H1 (cell line): ENCODE measurements around the gene CPTP. TPM values are rescaled to one million over a fixed set of nuclear protein-coding genes. Genes with fewer than 3 reads are reported as not detected.
A peak's percentile ranks its signal among the peaks of the same experiment; 100 is the strongest.

Experiments used
- CTCF ChIA-PET: fragments of 300-600 bp; sonication (Branson Sonifier 250); formaldehyde crosslinking; loops from one replicate; lab custom pipeline; 2021; ENCODE audit not compliant: partially characterized antibody; lab: Charles Lee
- POLR2A ChIA-PET: fragments of 300-600 bp; sonication (Branson Sonifier 250); formaldehyde crosslinking; loops from one replicate; lab custom pipeline; 2021; ENCODE audit warnings: inconsistent platforms; ENCODE audit not compliant: partially characterized antibody; lab: Charles Lee
- DNase-seq, 2 experiments: peaks; one replicate each; pipeline versions ENCODE4 v3.0.0 to v3.0.0-alpha.2; 2010 to 2022; ENCODE audit warnings: low spot score in 2 of 2, low read depth in 1 of 2, mixed read lengths in 1 of 2
- FAIRE-seq: peaks from 2 replicates; lab custom pipeline; 2011; peaks lifted over from hg19 to GRCh38; lab: Jason Lieb, UNC
- H2AFZ ChIP-seq: 2 replicates; pipeline ENCODE4 v1.8.1; 2012; ENCODE audit warnings: low read length, inconsistent platforms
- H2AK5ac ChIP-seq: 2 replicates; pipeline ENCODE4 v1.6.1; 2013; ENCODE audit warnings: low read depth, low read length
- H2BK120ac ChIP-seq: replicated peaks from 2 replicates; pipeline ENCODE3; 2013; ENCODE audit warnings: low read depth, low read length, inconsistent platforms
- H2BK12ac ChIP-seq: 2 replicates; pipeline ENCODE4 v1.6.1; 2013; ENCODE audit warnings: low read depth, low read length
- H2BK15ac ChIP-seq: 2 replicates; pipeline ENCODE4 v1.6.1; 2013; ENCODE audit warnings: low read length
- H2BK20ac ChIP-seq: 2 replicates; pipeline ENCODE4 v1.6.1; 2013; ENCODE audit warnings: low read length
- H2BK5ac ChIP-seq: 2 replicates; pipeline ENCODE4 v1.6.1; 2013; ENCODE audit warnings: low read depth, low read length
- H3K14ac ChIP-seq: 2 replicates; pipeline ENCODE4 v1.6.1; 2013; ENCODE audit warnings: inconsistent platforms; ENCODE audit not compliant: insufficient read length
- H3K18ac ChIP-seq: 2 replicates; pipeline ENCODE4 v1.6.1; 2013; ENCODE audit warnings: low read length; ENCODE audit errors: extremely low read depth
- H3K23ac ChIP-seq: 2 replicates; pipeline ENCODE4 v1.6.1; 2013; ENCODE audit warnings: inconsistent platforms; ENCODE audit not compliant: insufficient read length
- H3K23me2 ChIP-seq: 2 replicates; pipeline ENCODE4 v1.6.1; 2013; ENCODE audit warnings: low read depth, low read length
- H3K27ac ChIP-seq: 2 replicates; pipeline ENCODE4 v1.6.1; 2011; ENCODE audit warnings: low read depth, low read length, inconsistent platforms
- H3K27me3 ChIP-seq, 4 experiments: replicated peaks in 1 of 4; 1 replicate in 1 of 4; 2 replicates in 3 of 4; pipeline versions ENCODE4 v1.6.1 to v1.8.1; 2011 to 2013; ENCODE audit warnings: low read length in 3 of 4, mild to moderate bottlenecking in 3 of 4, inconsistent platforms in 2 of 4, mixed read lengths in 2 of 4, moderate library complexity in 1 of 4; ENCODE audit not compliant: control insufficient read depth in 3 of 4, insufficient read depth in 3 of 4; ENCODE audit errors: extremely low read depth in 1 of 4
- H3K36me3 ChIP-seq, 4 experiments: 2 replicates each; pipeline versions ENCODE4 v1.6.1 to v1.8.1; 2011 to 2013; ENCODE audit warnings: mild to moderate bottlenecking in 4 of 4, low read length in 3 of 4, moderate library complexity in 2 of 4, control low read depth in 1 of 4, inconsistent platforms in 1 of 4; ENCODE audit not compliant: insufficient read depth in 4 of 4, control insufficient read depth in 2 of 4
- H3K4ac ChIP-seq: replicated peaks from 2 replicates; pipeline ENCODE3; 2013; ENCODE audit warnings: low read length, low read depth, mixed read lengths, inconsistent platforms; ENCODE audit not compliant: insufficient read length
- H3K4me1 ChIP-seq, 4 experiments: replicated peaks in 1 of 4; 1 replicate in 1 of 4; 2 replicates in 3 of 4; pipeline versions ENCODE4 v1.6.1 to v1.8.1; 2011 to 2013; ENCODE audit warnings: low read length in 3 of 4, inconsistent platforms in 2 of 4, mixed read lengths in 1 of 4; ENCODE audit not compliant: insufficient read depth in 4 of 4, control insufficient read depth in 3 of 4
- H3K4me2 ChIP-seq, 2 experiments: 2 replicates each; pipeline versions ENCODE4 v1.6.1 to v1.8.1; 2011 to 2013; ENCODE audit warnings: low read depth in 2 of 2, low read length in 2 of 2, control low read depth in 1 of 2, inconsistent platforms in 1 of 2, mild to moderate bottlenecking in 1 of 2; ENCODE audit not compliant: insufficient read depth in 1 of 2
- H3K4me3 ChIP-seq, 4 experiments: fragments of 200-600, 300-600 bp in 1 of 4; sonication (generic), shearing (Covaris generic), sonication (Bioruptor Twin) in 1 of 4; 2 replicates each; pipeline versions ENCODE4 v1.5.1 to v1.8.1; 2011 to 2016; ENCODE audit warnings: low read length in 4 of 4, low read depth in 3 of 4, control low read depth in 2 of 4, inconsistent platforms in 2 of 4, mild to moderate bottlenecking in 2 of 4, mixed read lengths in 1 of 4, moderate library complexity in 1 of 4; ENCODE audit not compliant: insufficient read depth in 2 of 4; ENCODE audit errors: extremely low read depth in 1 of 4
- H3K56ac ChIP-seq: replicated peaks from 2 replicates; pipeline ENCODE3; 2013; ENCODE audit warnings: low read depth, mild to moderate bottlenecking, mixed read lengths, low read length, inconsistent platforms; ENCODE audit not compliant: insufficient read length
- H3K79me1 ChIP-seq: 2 replicates; pipeline ENCODE4 v1.6.1; 2013; ENCODE audit warnings: low read depth, low read length, control low read depth
- H3K79me2 ChIP-seq, 2 experiments: 2 replicates each; pipeline versions ENCODE4 v1.6.1 to v1.8.1; 2012 to 2013; ENCODE audit warnings: low read length in 2 of 2, mild to moderate bottlenecking in 2 of 2, inconsistent platforms in 1 of 2; ENCODE audit not compliant: insufficient read depth in 2 of 2, control insufficient read depth in 1 of 2
- H3K9ac ChIP-seq, 4 experiments: replicated peaks in 1 of 4; 1 replicate in 1 of 4; 2 replicates in 3 of 4; pipeline versions ENCODE4 v1.6.1 to v1.8.1; 2011 to 2013; ENCODE audit warnings: low read depth in 3 of 4, low read length in 3 of 4, control low read depth in 2 of 4, mild to moderate bottlenecking in 2 of 4, moderate library complexity in 2 of 4, inconsistent platforms in 1 of 4; ENCODE audit errors: extremely low read depth in 1 of 4
- H3K9me3 ChIP-seq, 2 experiments: 2 replicates each; pipeline versions ENCODE4 v1.6.1 to v1.8.1; 2012 to 2013; ENCODE audit warnings: mild to moderate bottlenecking in 2 of 2, moderate library complexity in 2 of 2, control low read depth in 1 of 2, inconsistent platforms in 1 of 2, low read depth in 1 of 2, low read length in 1 of 2, mixed read lengths in 1 of 2; ENCODE audit not compliant: insufficient read depth in 2 of 2
- H4K20me1 ChIP-seq, 2 experiments: replicated peaks in 1 of 2; 2 replicates each; pipeline versions ENCODE3 to v1.8.1; 2011 to 2013; ENCODE audit warnings: inconsistent platforms in 2 of 2, low read length in 2 of 2, mild to moderate bottlenecking in 1 of 2; ENCODE audit not compliant: insufficient read depth in 2 of 2, control insufficient read depth in 1 of 2
- H4K5ac ChIP-seq: 2 replicates; pipeline ENCODE4 v1.6.1; 2013; ENCODE audit warnings: low read length, low read depth, mixed read lengths, inconsistent platforms; ENCODE audit not compliant: insufficient read length
- H4K8ac ChIP-seq: 2 replicates; pipeline ENCODE4 v1.8.0; 2013; ENCODE audit warnings: mild to moderate bottlenecking, moderate library complexity, low read length, inconsistent platforms; ENCODE audit not compliant: insufficient read depth; ENCODE audit errors: extremely low read depth
- H4K91ac ChIP-seq: replicated peaks from 2 replicates; pipeline ENCODE3; 2013; ENCODE audit warnings: low read length, mixed read lengths, inconsistent platforms; ENCODE audit not compliant: insufficient read length
- HDAC2 ChIP-seq, 2 experiments: fragments of 300-600 bp in 1 of 2; sonication (generic) in 1 of 2; IDR thresholded peaks; 2 replicates each; pipeline ENCODE4 v1.6.1; 2011 to 2012; ENCODE audit warnings: low read depth in 2 of 2, low read length in 2 of 2, mild to moderate bottlenecking in 2 of 2, moderate library complexity in 2 of 2, borderline replicate concordance in 1 of 2, inconsistent platforms in 1 of 2
- HDAC6 ChIP-seq: IDR thresholded peaks from one replicate; pipeline ENCODE4 v1.7.1; 2012; ENCODE audit warnings: low read depth, mild to moderate bottlenecking, inconsistent platforms, low read length, moderate library complexity
- JUND ChIP-seq: IDR thresholded peaks from 2 replicates; pipeline ENCODE4 v1.6.1; 2011; ENCODE audit warnings: mild to moderate bottlenecking, improper control_type of control experiment, low read length
- KDM4A ChIP-seq: IDR thresholded peaks from one replicate; pipeline ENCODE4 v1.7.1; 2012; ENCODE audit warnings: low read depth, mild to moderate bottlenecking, moderate library complexity, low read length, inconsistent platforms; ENCODE audit not compliant: severe bottlenecking
- NRF1 ChIP-seq: IDR thresholded peaks from 2 replicates; pipeline ENCODE4 v1.6.1; 2011; ENCODE audit warnings: mild to moderate bottlenecking, low read depth, low read length, improper control_type of control experiment
- SIRT6 ChIP-seq: IDR thresholded peaks from one replicate; pipeline ENCODE4 v1.7.1; 2012; ENCODE audit warnings: low read length, inconsistent platforms
- SIX5 ChIP-seq: IDR thresholded peaks from 2 replicates; pipeline ENCODE4 v1.6.1; 2011; ENCODE audit warnings: mild to moderate bottlenecking, low read depth, low read length
- SRF ChIP-seq: IDR thresholded peaks from 2 replicates; pipeline ENCODE4 v1.6.1; 2011; ENCODE audit warnings: mild to moderate bottlenecking, low read depth, low read length, moderate library complexity
- SUZ12 ChIP-seq: fragments of 200-600 bp; sonication (generic); IDR thresholded peaks from 2 replicates; pipeline ENCODE4 v1.6.1; 2012; ENCODE audit warnings: mild to moderate bottlenecking, inconsistent platforms, low read length, moderate library complexity, mixed read lengths
- TAF1 ChIP-seq: IDR thresholded peaks from 2 replicates; pipeline ENCODE4 v1.6.1; 2011; ENCODE audit warnings: mild to moderate bottlenecking, low read depth, low read length
- USF2 ChIP-seq: IDR thresholded peaks from 2 replicates; pipeline ENCODE4 v1.6.1; 2011; ENCODE audit warnings: low read length, improper control_type of control experiment
- ZNF274 ChIP-seq: IDR thresholded peaks from 2 replicates; pipeline ENCODE4 v1.7.0; 2012; ENCODE audit warnings: low read length, borderline replicate concordance; ENCODE audit errors: extremely low read depth
- WGBS, 2 experiments: shearing (Covaris generic) in 1 of 2; methylation state at CpG; one replicate each; pipeline versions ENCODE4 v1.1.6 to v1.1.7; 2013 to 2015; ENCODE audit warnings: low lambda C conversion rate in 2 of 2, mixed read lengths in 2 of 2, inconsistent platforms in 1 of 2, low coverage in 1 of 2, missing lambda C conversion rate in 1 of 2; ENCODE audit not compliant: insufficient replicate concordance in 2 of 2, insufficient coverage in 1 of 2, insufficient read length in 1 of 2; ENCODE audit errors: extremely low coverage in 1 of 2, missing lambda C conversion rate in 1 of 2; 5-methylcytosine and 5-hydroxymethylcytosine counted together
- polyA plus RNA-seq, 7 experiments: library from polyadenylated mRNA; depleted of rRNA in 3 of 7; stranded (reverse) in 5 of 7; unstranded in 2 of 7; fragments of >200 nt in 5 of 7; fragments of 200-250 nt in 2 of 7; gene quantifications; 1 replicate in 5 of 7; 2 replicates in 1 of 7; 4 replicates in 1 of 7; pipeline versions ENCODE4 v1.2.1 to v1.2.3, GENCODE V29; 2011 to 2013; ENCODE audit warnings: missing spikeins in 2 of 7, mixed read lengths in 2 of 7
- total RNA-seq: library from RNA; stranded (reverse); fragmentation: NEBNext Ultra II Directional; extraction: Animal tissue kit (Norgen Biotek cat#: 25700); gene quantifications from 2 replicates; pipeline ENCODE4 v1.2.1, GENCODE V29; 2021

Gene CPTP
- total and polyA plus RNA-seq, 2 of the 8 experiments (the other 6 are each of a cell fraction or from before 2014, with no cell fraction given), result 8.1 to 10.6 TPM

GRCh38 chr1:1334835-1335234 is 10.2 kb downstream of the CPTP start:
- Histone ChIP-seq H3K79me2 (no peaks in the 10 kb centered on the region), H3K4me1 (no peaks in the 10 kb centered on the region; a peak in 2 of 7 replicates)
- TF ChIP-seq SRF, result 0 out of 2 replicates have a peak, but pooled peaks have one; percentile 16
- no peak for TF ChIP-seq USF2
- no peak for TF ChIP-seq NRF1
- TF ChIP-seq HDAC2 (IDR thresholded peaks at IDR 0.05; ENCODE audit: borderline replicate concordance in 1 of 2, low read depth in 2 of 2, low read length in 2 of 2), result peak; percentile 99 to 100
- TF ChIP-seq HDAC6, result no peak
- TF ChIP-seq ZNF274, result no peak
- no peak for TF ChIP-seq TAF1
- no peak for TF ChIP-seq SIX5
- TF ChIP-seq JUND, result no peak
- no peak for TF ChIP-seq KDM4A
- TF ChIP-seq SIRT6, result no peak
- TF ChIP-seq SUZ12, result no peak

More at GRCh38 chr1:1334835-1335234, 10.2 kb downstream of the CPTP start:
- H3K36me3 ChIP-seq, result peaks cover 0 to 24% (median 6%) of the 10 kb centered on the region in 4 experiments; a peak in 5 of 8 replicates
- no peak overlapping the region for H3K4ac ChIP-seq
- peaks cover 0 to 1% of the 10 kb centered on the region in 2 experiments; a peak in 2 of 4 replicates for H3K9me3 ChIP-seq
- ChIA-PET CTCF (interaction anchor here (0.6 to 3.2 kb wide), 8 partner anchors 10 to 928 kb away, joined by 3 to 13 read pairs (median 4); no protein-coding TSS in a partner anchor), POLR2A (interaction anchor here (0.8 to 9.0 kb wide), 17 partner anchors 9 to 99 kb away, joined by 3 to 134 read pairs (median 5); partner anchors contain the start of genes AURKAIP1, CCNL2 and DVL1)
- no peak overlapping the region for H4K8ac ChIP-seq
- H2BK12ac ChIP-seq, result no peak overlapping the region
- peaks cover 4% of the 10 kb centered on the region; the same call in 1 of the 2 replicates for H3K79me1 ChIP-seq
- H2BK5ac ChIP-seq, result no peak overlapping the region
- H3K14ac ChIP-seq, result no peak overlapping the region
- H3K27ac ChIP-seq, result no peak overlapping the region
- peaks cover 10 to 28% of the 10 kb centered on the region in 2 experiments for H4K20me1 ChIP-seq
- H3K18ac ChIP-seq, result no peak overlapping the region
- no peak overlapping the region for H2BK20ac ChIP-seq
- H2AFZ ChIP-seq, result no peak overlapping the region
- H3K23me2 ChIP-seq, result peaks cover 2% of the 10 kb centered on the region; the same call in 1 of the 2 replicates
- H3K23ac ChIP-seq, result no peak overlapping the region
- H2BK120ac ChIP-seq, result no peak overlapping the region
- H4K91ac ChIP-seq, result no peak overlapping the region
- no peak overlapping the region for H3K56ac ChIP-seq
- no peak overlapping the region for H4K5ac ChIP-seq
- FAIRE-seq, result no peak
- DNase-seq, result peak in 1 of 2 experiments; percentile 87
- H3K27me3 ChIP-seq, result no peaks in the 10 kb centered on the region; a peak in 1 of 7 replicates
- H3K9ac ChIP-seq, result no peak overlapping the region
- no peak overlapping the region for H3K4me3 ChIP-seq
- H2BK15ac ChIP-seq, result no peak overlapping the region
- no peak overlapping the region for H3K4me2 ChIP-seq
- WGBS, 2 experiments, result 82% methylated on average over 11 of the region's 11 CpGs; no CpG with 5 or more reads in 1 of the 2 experiments
- H2AK5ac ChIP-seq, result no peak overlapping the region
